Posterior vena cava (tissue), 2 donors: ENCODE results near the gene GOLGA6B. TPM values are rescaled to one million over a fixed set of nuclear protein-coding genes. Genes with fewer than 3 reads are reported as not detected.
"Not testable (repeated sequence)": the region's sequence is repeated elsewhere in the genome, so short reads cannot be mapped to it uniquely, and the experiment has no call there.

Experiments used
- DNase-seq: peaks from one replicate; pipeline ENCODE4 v3.0.0-alpha.2; 2020; ENCODE audit warnings: low spot score
- intact Hi-C, 2 donors: fragments of 100-400 bp; cut with DNase I; formaldehyde crosslinking; loops; one replicate each; pipeline versions ENCODE4 v1.14.1 to v1.14.2; 2022 to 2023
- long read RNA-seq, 2 donors: library from polyadenylated mRNA; unstranded; transcript quantifications; one replicate each; pipeline ENCODE4 v2.0.0, GENCODE V29; 2020 to 2021
- total RNA-seq, 2 donors: library from RNA; stranded (reverse); fragmentation: NEBNext Ultra II Directional; extraction: Animal tissue kit (Norgen Biotek cat#: 25700); gene quantifications; one replicate each; pipeline ENCODE4 v1.2.1, GENCODE V29; 2021
- donor health status: DM: yes; HTN: yes; CAD: no.
- donor health status: DM: yes; HTN: yes; CAD: no.

Gene GOLGA6B, protein sequence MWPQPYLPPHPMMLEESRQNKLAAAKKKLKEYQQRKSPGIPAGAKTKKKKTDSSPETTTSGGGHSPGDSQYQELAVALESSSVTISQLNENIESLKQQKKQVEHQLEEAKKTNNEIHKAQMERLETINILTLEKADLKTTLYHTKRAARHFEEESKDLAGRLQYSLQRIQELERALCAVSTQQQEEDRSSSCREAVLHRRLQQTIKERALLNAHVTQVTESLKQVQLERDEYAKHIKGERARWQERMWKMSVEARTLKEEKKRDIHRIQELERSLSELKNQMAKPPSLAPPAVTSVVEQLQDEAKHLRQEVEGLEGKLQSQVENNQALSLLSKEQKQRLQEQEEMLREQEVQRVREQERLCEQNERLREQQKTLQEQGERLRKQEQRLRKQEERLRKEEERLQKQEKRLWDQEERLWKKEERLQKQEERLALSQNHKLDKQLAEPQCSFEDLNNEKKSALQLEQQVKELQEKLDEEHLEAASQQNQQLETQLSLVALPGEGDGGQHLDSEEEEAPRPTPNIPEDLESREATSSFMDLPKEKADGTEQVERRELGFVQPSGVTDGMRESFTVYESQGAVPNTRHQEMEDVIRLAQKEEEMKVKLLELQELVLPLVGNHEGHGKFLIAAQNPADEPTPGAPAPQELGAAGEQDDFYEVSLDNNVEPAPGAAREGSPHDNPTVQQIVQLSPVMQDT
- not detected for total RNA-seq
- long read RNA-seq, donor 1: 0 reads
- long read RNA-seq, donor 2: 0 reads

DNA sequence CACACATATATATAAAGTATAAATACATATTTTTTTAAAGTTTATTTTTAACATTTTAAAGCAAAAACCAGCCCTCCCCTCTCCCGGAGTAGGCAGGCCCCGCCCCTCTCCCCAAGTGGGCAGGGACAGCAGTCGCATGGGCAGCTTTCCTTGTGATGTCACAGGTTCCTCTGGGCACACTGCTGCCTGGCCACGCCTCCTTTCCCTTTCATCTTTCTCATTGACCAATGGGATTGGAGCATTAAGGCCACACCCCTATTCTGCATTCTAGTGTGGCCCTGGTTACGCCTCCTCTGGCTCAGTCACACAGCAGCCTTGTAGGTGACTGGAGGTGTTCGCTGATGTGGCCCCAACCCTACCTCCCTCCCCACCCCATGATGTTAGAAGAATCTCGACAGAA, at the start of gene GOLGA6B:
TSS of gene GOLGA6B (plus strand) at position 301 of the 400 bp plus-strand sequence. CDS start at position 342, 41 bp downstream.
- DNase-seq, intact Hi-C loops: not testable (repeated sequence)

DNA sequence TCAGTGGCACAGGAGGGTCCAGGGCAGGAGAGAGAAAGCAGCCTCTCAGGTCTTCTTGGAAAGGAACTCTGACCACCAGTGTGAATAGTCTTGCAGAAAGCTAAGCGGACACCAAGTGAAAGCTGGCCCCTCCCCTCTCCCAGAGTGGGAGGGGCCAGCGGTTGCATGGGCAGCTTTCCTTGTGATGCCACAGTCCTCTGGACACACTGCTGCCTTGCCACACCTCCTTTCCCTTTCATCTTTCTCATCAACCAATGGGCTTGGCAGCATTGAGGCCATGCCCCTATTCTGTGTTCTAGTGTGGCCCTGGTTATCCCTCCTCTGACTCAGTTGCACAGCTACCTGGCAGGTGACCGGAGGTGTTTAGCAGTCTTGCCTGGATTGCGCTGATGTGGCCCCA, 49.7 kb upstream of the GOLGA6B start:
- intact Hi-C loops: no loop called here
- DNase-seq: no peak

DNA sequence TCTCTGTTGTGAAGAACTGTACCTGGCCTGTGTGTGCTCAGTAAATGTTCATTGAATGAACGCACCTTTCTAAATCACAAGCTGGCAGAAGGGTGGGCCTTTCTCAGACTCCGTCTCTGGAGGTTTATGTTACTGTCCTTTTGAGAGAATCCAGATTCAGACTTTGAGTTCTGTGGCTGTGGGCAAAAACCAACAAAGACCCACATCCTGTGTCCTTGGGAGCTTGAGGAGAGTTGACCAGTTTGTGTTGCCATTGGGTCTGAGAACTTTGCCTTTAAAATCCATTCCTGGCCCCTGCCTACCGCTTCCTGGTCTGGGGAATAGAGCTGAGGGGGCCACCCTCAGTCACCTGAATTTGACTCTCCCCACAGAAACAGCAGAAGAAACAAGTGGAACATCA, 46.4 kb upstream of the GOLGA6B start:
- intact Hi-C loops, DNase-seq: not testable (repeated sequence)

DNA sequence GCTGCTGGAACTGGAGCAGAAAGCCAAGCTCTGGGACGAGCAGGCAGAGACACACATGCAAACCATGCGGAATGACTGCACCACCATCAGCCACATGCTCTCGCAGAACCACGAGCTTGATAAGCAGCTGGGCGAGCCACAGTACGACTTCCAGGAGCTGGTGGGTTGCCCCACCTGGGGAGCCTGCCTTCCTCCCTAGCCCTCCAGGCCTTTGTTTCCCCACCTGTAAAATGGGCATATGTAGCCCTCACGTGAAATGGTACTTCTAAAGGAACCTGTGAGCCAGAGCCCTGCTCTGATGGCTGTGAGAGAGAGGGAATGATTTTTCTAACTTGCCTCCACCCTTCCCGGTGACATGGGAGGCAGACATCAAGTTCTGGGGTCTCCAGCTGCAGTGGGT, 44.6 kb upstream of the GOLGA6B start:
- intact Hi-C loops: no loop called here
- DNase-seq: no peak

DNA sequence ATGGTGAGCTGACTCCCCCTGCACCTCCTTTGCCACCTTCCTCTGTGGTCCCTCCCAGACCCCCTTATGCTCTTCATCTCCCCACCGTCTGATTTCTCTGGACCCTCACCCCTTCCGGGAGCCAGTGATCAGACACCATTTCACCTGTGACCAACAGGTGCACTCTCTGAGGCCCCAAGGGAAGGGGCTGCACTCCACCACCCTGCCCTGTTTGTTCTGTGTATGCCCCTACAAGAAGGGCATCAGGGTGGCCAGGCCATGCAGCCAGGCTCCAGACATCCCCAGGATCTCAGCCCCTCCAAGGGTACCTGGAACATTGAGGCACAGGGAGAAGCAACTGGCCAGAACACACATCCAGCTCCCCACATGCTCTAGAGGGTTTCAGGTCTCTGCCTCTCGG, 42.2 kb upstream of the GOLGA6B start:
- DNase-seq, intact Hi-C loops: not testable (repeated sequence)

DNA sequence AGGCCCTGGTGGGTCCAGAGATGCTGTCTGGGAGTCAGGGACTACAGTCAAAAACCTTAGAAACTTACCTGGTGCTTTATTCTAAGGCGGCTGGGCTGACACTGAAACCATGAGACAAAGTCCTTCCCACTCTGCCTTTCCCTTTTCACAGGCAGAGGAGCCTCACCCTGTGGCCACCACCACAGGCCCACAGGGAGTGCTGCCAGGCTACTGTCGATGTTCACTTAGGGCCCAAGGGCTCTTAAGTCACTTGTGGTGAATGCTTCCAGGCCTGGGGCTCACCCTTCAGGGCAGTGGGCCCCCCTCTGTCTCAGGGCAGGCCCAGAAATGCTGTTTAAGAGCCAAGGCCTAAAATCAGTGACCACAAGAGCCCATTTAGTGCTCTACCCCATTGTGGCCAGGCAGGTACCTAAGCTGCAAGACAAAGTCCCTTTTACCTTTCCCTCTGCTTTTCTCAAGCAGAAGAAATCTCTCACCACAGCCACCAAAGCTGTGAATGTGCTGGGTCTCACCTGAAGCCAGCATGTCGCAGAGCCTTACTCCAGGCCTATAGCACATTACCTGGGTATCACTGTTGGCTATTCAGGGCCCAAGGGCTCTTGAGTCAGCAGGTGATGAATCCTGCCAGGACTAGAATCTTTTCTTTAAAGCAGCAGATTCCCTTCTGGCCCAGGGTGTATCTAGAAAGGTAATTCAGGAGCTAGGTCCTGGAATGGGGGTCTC, 39.5 kb upstream of the GOLGA6B start:
- DNase-seq: no peak
- intact Hi-C loops: no loop called here

DNA sequence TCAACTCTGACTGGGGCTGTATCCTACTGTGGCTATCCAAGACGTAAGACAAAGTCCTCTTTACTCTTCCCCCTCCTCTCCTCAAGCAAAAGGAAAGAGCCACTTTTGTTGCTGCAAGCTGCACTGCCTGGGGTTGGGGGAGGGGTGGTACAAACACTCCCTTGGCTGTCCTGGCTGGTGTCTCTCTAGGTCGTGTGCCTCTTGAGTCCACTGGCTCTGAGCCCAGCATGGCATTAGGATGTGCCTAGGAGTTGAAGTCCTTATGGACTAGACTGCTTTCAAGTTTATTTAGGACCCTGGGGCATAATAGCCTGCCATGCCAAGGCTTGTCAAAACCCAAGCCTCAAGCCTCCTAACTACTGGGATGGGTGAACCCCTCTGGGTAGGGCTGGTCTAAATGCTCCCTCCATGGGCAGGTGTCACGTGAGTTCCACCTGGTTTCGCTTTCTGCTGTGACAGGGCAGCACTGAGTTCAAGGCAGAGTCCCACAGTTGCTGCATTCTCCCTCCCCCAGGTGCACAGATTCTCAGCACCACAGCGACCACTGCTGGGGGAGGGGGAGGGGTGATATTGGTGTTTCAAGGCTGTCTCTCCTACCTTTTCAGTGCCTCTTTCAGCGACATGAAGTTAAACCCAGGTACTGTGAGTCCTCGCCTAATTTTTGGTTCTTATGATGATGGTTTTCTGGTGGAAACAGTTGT, 38.8 kb upstream of the GOLGA6B start:
- DNase-seq, intact Hi-C loops: not testable (repeated sequence)

DNA sequence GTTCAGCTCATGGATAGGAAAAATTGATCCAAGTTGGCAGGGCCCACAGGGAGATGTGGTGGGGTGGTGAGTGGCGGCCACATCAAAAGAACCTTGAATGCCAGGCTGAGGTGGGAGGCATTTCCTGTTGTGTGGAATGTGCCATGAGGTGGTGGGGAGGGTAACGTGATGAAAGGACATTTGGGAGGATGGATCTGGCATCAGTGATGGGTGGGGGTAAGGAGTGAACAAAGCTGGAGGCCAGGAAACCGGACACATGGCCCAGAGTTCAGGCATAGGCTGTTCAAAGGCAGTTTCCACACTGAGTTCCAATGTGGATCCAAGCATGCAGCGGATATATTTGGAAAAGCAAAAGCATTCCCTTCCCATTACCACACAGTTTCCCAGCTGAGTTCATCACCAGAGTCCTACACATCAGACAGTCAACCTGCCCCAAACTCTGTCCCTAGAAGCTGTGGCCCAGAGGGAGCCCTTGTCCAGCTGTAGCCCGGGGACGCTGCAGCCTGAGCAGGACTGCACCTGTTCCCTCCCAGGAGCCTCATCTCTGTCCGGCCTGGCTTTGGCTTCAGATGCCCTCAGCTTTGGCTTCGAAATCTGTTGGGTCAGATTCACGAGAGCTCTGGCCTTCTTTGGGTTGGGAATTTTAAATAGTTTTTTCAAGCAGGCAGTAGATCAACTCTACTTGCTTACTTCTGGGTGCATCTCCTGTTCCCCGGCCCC, 37.8 kb upstream of the GOLGA6B start:
- intact Hi-C loops: no loop called here
- no peak for DNase-seq

DNA sequence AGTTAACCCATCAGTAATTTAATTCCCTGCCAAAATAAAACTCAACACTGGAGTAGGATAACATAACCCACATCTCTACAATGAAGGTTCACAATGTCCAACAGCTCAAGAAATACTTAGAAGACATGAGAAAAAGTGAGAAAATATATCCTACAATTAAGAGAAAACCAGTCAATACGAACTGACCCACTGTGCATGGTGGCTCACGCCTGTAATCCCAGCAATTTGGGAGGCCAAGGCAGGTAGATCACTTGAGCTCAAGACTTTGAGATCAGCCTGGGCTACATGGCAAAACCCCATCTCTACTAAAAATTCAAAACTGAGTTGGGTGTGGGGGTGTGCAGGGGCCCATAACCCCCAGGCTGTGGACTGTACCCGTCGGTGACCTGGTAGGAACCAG, 30.6 kb upstream of the GOLGA6B start:
- intact Hi-C loops, DNase-seq: not testable (repeated sequence)

DNA sequence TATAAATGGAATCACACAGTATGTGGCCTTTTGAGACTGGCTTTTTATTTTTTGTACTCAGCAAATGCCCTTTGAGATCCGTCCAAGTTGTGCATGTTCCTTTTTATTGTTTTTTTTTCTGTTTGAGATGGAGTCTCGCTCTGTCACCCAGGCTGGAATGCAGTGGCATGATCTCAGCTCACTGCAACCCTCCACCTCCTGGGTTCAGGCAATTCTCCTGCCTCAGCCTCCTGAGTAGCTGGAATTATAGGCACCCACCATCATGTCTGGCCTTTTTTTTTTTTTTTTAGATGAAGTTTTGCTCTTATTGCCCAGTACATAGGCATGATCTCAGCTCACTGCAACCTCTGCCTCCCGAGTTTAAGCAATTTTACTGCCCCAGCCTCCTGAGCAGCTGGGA, 28.3 kb upstream of the GOLGA6B start:
- intact Hi-C loops: not testable (repeated sequence)

DNA sequence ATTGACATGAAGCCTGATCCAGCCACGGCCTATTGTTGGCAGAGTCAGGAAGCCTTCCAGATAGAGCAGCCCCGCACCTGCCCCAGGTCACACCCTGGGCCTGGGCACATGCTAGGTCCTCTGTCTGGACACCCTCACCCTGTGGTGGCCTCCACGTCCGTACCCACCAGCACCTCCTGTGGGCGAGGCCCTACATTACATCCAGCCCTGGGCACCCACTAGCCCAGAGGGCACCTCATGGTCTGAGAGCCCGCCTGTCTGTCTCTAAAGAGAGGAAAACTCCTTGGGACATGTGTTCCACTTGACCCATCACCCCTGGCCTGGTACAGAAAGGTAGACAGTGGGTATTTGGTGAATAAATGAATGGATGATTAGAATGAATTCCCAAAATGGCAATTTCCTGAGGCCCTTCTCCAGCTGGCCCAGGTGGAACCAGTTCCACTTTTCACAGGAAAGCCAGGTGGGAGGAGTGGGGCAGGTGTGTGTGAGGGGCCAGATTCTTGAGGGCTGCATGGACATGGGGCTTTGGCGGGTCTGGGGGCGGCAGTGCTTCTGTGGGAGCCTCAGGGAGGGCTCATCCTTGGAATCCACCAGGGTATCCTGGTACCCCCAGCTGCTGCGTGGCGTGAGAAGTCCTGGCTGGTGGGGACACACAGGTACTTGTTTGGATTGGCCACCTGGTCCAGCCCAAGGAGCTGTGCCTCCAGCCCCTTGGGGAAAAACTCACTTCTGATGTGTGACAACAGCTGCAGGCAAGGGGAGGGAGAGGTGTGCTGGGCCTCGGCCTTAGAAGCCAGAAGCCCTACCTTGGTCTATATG, 26.0 kb upstream of the GOLGA6B start:
- intact Hi-C loops, DNase-seq: not testable (repeated sequence)

More for the DNA sequence above, 28.3 kb upstream of the GOLGA6B start:
- not testable (repeated sequence) for DNase-seq

DNA sequence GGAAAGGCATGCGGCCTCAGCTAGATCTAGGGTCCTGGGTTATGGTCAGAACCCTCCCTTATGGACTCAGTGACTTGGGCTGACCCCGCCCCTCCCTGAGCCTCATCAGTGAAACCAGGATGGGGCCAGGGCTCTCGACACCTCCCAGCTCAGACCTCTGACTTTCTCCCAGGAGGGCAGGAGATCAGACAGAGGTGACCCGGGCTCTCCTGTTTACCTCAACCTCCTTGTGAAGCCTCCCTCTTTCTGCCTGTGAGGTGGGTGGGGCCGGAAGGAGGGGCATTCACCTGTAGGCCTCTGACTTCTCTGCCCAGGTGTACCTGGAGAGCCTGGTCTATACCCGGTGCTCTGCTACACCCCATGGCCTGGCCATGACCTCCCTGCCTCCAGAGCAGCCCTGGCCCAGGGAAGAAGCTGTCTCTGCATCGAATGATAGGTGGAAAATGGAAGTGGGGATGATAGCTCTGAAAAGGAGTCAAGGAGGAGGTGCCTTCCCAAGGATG, 25.4 kb upstream of the GOLGA6B start:
- intact Hi-C loops, DNase-seq: not testable (repeated sequence)

DNA sequence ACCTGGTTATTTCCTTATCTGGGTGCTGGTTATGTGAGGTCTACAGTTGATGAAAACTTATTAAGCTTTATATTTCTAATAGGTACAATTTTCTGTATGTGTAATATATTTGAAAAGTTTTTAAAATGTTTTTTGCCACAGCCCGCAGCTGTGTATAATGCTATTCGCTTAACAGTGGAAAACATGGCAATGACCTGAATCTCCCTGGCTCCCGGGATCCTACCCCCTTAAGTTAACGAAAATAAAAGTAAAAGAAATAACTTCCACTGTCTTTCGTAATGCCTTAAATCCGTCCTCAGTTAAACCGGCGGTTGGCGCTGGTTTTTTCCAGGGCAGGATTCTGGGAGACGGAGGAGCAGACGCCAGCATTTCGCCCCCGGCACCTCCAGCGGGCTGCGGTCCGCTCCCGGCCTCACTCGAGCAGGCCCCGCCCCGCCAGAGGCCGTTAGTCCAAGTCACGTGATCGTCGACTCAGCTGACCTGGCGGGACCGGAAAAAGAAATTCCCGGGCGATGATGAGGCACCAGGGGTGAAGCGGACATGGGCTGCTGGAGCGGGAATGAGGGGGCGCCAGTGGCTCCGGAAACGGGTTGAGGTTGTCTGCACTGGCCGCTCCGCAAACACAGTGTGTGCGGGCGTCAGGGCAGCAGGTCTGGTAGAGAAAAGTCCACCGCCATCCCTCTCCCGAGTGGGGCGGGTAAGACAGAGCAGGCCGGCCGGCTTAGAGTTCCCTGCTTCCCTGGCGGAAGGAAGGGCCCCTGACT, 17.8 kb upstream of the GOLGA6B start:
- intact Hi-C loops: not testable (repeated sequence)

DNA sequence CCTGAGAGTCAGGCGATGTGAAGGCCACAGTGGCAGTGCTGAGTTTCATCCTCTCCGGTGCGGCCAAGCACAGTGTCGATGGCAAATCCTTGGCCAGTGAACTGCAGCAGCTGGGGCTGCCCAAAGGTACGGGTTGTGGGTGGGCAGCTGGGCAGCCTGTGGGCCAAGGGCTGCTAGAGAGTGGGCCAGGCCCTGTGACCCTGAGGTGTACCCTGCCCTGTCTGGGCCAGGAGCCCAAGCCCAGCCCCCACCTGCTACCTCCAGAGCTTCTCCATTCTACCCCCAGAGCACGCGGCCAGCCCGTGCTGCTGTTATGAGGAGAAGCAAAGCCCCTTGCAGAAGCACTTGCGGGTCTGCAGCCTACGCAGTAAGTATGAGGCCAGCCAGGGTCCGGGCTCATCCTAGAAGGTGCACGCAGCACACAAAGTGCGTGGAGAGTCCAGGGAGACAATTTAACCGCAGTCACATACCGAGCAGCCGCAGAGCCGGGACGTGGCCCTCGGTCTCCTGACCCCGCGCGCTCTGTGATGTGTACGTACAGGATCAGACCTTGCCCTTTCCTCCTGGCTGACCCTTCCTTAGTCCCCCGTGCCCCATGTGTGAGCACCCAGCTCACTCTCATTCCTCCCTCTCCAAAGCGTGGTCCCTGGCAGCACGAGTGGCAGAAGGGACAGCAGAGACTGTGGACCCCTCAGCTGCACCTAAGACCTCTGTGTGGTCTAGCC, 14.6 kb upstream of the GOLGA6B start:
- intact Hi-C loops, DNase-seq: not testable (repeated sequence)

More for the DNA sequence above, 17.8 kb upstream of the GOLGA6B start:
- DNase-seq: peak; percentile 93

DNA sequence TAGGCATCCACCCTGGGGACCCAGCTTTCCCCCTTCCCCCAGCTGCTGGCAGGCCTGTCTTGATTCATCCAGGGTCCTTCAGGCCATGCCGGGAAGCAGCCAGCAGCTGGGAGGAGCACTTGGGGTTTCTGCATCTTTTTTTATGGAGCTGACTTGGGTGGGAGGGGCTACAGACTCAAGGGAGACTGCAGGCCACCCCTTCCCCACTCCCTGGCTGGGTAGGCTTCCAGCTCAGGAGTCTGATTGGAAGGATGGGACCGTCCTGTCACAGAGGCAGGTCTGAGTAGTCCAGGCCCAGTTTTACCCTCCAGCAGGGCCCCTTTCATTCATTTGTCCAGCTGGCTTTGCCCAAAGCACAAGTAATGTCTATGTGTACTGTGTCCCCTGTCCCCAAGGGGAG, 12.2 kb upstream of the GOLGA6B start:
- DNase-seq, intact Hi-C loops: not testable (repeated sequence)

DNA sequence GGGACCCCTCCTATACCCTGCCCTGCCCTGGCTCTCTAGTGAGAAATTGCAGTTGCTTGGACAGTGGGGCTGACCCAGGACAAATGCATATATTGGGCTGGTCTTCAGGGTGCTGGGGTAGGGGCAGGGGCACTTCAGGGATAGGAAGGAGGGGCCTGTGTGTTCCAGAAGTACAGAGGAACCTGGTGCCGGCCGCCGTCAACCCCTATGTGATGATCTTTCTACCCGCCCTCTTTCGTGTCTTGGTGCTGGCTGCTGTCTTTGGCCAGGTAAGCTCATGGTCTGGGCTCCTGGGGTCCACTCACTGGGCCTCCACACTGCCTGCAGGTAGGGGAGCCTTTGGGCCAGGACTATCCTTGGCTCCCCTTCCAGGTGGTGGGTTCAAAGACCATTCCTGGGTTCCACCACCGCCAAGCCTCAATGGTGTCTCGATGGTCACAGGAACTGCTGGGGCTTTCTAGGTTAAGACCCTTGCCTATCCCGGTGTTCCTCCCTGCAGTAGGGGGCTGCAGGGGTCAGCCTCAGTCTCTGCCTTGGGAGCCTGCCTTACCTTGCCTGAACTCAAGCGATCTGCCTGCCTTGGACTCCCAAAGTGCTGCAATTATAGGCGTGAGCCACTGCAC, 5.8 kb upstream of the GOLGA6B start:
- DNase-seq: not testable (repeated sequence)

More for the DNA sequence above, 5.8 kb upstream of the GOLGA6B start:
- intact Hi-C loops: not testable (repeated sequence)
